ENCODE results near the gene MAP3K7CL.

The MAP3K7CL gene

GRCh38 chr21:29130270-29130969 is at the start of gene MAP3K7CL:
Gene MAP3K7CL (plus strand): TSS chr21:29130644. CDS start chr21:29133345, 2,701 bp downstream.
- no peak for DNase-seq

DNA sequence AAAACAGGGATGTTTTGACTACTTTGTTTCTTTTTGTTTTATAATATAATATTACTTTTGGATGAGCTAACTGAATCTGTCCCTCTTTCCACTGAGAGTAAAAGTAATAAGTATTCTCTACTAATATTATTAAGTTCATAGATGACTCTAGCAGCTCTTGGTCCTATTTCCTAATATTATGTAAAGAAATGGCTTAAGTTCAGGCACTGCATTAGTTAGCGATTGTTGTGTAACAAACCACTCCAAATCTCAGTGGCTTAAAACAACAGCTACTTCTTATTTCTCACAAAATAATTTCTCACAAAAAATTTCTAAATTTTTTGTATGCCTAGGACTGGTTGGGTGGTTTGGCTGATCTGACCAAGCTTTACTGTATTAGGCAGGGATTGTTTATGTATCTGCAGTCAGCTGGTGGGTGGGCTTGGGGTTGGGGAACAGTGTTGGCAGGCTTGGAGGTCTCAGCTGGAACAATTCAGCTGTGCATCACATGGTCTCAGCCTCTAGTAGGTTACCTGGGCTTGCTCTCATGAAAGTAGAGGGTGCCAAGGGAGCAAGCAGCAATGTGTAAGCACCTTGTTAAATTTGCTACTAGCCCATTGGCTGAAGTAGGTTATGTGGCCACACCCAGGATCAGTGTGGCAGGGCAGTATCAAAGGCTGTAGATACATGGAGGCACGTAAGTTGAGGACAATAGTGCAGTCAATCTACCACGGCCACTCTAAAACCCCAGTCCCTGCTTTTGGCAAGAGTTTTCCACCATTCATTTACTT is 48.2 kb upstream of the MAP3K7CL start:
- no peak for DNase-seq

GRCh38 chr21:29083306-29083705 is 47.1 kb upstream of the MAP3K7CL start:
- DNase-seq = no peak

DNA sequence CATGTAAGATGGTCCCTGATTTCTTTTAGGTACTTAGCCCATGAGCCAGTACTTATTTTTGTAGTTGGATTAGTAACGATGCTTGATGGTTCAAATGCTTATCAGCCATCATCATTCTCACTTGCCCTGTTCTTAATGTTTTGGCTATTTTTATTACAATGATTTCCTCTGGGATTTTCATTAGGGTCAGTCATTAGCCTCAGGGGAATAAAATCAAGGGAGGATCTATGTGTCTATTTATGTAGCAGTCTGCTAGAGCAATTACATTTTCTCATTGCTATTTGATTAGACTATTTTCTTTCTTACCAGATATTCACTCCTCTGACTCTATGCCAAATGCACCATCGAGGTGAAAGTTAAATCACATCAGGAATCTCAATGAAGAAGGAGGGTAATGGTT is 46.1 kb upstream of the MAP3K7CL start:
- no peak for DNase-seq

GRCh38 chr21:29085106-29085752 is 45.2 kb upstream of the MAP3K7CL start:
- DNase-seq = no peak

DNA sequence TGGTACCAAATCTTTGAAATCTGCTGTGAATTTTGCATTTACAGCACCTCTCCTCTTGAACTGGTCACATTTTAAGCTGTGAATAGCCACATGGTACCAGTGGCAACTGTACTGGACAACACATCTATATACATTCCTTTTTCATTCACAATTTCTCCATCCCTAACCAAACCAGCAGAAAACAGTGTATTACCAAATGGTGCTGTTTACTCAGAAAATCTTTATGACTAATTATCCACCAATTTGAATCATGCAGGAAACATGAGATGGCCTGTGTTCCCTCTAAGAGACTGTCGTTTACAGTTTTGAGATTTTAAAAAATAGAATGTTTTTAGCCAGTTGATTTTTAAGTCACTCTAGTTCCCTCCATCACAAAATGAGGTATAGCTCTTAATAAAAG is 39.4 kb upstream of the MAP3K7CL start:
- no peak for DNase-seq

DNA sequence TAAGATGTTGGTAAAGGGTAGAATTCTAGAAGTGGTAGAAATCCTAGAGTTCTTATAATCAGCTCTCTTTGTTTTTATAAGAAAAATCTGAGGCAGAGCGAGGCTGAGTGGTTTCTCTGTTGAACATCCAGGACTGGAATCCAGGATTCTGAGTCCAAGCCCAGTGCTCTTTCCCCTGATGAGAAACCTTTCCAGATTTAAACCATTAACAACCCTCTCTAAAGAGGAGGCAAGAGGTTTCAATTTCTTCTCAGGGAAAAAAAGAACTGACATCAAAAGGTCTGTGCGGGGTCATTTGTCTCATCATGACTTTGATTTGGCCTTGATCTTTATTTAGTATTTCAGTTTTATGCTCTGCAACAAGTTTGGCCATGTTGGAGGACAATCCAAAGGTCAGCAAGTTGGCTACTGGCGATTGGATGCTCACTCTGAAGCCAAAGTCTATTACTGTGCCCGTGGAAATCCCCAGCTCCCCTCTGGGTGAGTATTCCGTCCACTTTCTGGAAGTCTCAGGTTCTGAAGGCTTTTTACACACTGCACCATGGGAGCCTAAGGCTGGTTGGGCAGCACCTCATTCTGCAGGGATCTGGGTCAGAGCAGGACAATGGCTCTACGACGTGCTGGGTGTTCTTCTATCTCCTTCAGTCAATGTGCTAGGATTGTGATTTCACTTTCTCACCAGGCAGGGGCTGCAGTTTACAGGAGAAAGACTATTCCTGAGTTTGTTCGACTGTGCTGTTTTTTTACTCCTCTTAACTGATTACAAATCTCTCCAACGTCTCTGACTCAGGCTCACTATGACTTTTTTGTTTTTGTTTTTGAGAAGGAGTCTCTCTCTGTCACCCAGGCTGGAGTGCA is 38.1 kb upstream of the MAP3K7CL start:
- no peak for DNase-seq

GRCh38 chr21:29096218-29097015 is 34.0 kb upstream of the MAP3K7CL start:
- no peak for DNase-seq

DNA sequence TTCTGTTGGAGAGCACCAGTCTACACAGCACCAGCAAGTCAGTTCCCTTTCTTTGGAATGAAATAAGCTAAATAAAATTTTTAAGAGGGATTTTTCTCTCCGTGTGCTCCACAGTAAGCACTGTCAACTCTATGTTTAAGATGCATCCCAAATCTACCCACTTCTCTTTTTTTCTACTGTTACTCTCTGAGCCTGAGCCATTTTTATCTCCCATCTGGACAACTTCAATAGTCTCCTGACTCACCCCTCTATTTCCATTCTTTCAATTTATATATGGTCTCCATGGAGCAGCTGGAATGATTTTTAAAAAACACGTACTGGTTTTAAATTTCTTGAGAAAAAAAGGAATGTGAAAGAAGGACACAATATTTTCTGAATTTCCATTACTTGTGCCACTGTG is 32.3 kb upstream of the MAP3K7CL start:
- DNase-seq = no peak

DNA sequence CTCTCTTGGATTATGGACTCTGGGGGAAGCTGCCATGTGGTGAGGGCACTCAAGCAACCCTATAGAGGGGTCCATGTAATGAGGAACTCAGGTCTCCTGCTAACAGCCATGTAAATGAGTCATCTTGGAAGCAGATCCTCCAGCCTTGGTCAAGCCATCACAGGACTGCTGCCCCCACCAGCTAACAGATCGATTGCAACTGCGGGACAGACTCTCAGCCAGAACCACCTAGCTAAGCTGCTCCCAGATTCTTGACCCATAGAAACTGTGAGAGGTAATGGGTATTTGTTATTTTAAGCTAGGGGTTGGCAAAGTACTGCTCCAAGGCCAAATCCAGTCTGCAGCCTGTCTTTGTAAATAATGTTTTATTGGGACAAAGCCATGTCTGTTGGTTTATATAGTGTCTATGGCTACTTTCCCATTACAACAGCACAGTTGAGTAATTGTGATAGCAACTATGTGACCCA is 27.6 kb upstream of the MAP3K7CL start:
- no peak for DNase-seq

GRCh38 chr21:29104239-29104708 is 26.2 kb upstream of the MAP3K7CL start:
- DNase-seq = no peak

GRCh38 chr21:29105218-29105617 is 25.2 kb upstream of the MAP3K7CL start:
- no peak for DNase-seq

DNA sequence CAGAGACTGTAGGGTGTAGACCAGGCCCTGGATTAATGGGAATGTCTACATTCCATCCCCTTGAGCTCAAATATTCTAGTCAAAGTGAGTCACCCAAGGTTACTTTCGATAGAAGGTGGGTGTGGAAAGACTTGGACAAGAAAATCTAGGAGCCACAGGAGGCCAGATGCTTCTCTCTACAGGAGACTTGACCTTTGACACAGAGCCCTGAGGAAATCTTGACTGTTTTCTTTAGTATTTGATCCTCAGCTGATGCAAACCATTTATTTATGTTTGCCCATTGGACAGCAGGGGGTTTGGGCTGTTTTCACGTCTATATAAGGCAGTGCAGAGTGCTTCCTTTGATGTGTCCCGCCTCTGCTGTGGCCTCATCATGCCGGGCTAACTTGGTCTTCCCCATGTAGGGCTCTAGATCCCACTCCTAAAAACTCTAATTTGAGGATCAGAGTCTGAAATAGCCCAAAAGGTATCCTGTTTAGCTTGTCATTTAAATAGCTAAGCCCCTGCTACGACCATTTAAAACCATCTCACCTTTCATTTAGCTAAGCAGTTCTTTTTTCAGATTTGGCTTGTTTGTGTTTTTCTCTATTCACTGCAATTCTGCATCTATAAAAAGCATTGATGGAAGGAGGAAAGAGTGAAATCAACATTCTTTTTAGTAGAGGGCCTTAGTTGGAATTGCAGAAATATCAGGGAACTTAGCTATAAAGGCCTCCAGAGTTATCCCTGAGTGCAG is 15.5 kb upstream of the MAP3K7CL start:
- no peak for DNase-seq

- no peak for DNase-seq
Measured at GRCh38 chr21:29115899-29116298, 14.5 kb upstream of the MAP3K7CL start.

DNA sequence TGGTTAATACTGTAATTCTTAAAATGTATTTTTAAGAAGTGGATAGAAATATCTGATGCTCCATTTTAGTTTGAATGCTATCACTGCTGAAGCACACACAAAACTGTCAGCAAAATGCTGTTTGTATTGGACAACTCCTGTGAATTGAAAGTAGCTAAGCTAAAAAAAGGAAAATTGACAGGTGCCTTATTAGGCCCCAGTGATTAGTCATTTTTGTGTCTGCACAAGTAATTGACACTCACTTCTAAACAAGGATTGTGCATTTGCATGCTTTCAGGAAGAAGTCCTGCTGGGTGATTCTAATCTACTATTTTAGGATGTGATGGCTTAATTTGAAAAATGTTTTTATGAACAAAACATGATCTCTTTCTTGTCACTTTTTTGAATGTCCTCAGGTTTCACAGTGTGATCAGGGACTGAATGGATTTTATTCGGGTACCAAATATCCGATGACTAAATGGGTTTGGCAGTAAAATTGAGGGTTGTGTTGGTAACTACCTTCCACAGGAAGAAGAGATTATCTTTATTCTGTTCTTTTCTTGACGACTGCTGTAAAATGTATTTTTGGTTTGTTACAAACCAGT is 13.0 kb upstream of the MAP3K7CL start:
- DNase-seq = no peak

- peak; percentile 22 for DNase-seq
Measured at GRCh38 chr21:29121759-29122158, 8.7 kb upstream of the MAP3K7CL start.

DNA sequence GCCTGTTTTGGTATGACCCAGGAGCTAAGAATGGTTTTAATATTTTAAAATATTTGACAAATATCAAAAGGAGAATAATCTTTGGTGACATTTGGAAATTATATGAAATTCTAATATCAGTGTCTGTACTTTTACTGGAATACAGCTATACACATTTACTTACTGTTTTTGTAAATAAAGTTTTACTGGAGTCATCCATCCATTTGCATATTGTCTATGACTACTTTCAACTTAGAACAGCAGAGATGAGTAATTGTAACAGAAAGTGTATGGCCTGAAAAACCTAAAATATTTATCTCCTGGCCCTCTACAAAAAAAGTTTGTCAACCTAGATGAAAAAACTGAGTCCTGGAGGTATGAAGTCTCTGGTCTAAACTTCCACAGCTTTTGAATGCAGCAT is 5.8 kb upstream of the MAP3K7CL start:
- DNase-seq = no peak

DNA sequence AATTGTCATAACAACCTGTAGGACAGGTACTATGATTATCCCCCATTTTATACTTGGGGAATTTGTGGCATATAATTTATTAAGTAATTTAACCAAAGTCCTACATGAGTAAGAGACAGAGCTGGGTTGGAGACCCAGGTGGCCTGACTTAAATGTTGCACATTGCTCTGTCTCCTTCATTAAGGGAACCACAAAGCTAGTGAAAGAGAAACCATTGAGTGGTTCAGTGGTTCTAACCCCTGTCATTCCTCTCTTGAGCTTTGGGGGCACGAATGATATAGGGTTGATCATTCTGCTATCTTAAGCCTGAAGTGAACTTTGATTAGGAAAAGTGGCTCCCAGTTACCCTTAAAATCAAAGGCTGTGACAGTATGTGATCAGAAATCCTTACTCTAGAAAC is 5.3 kb upstream of the MAP3K7CL start:
- DNase-seq = no peak

DNA sequence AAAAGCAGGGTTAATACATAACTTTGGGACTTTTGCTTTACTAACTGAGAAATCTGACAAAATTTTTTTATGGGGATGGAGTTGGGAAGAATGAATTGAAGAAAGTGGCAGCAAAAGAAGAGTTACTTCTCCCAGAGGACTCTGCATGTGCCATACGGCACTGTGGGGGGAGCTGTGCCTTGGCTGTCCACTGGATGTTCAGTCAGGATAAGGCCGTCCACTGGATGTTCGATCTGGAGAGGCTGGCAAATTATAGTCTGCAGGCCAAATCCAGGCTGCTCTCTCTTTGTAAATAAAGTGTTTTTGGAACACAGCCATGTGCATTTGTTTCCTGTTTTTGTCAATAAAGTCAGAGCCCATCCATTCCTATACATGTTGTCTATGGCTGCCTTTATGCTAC is 4.5 kb upstream of the MAP3K7CL start:
- no peak for DNase-seq

GRCh38 chr21:29133241-29133640 is 2.8 kb downstream of the MAP3K7CL start:
- DNase-seq = no peak

DNA sequence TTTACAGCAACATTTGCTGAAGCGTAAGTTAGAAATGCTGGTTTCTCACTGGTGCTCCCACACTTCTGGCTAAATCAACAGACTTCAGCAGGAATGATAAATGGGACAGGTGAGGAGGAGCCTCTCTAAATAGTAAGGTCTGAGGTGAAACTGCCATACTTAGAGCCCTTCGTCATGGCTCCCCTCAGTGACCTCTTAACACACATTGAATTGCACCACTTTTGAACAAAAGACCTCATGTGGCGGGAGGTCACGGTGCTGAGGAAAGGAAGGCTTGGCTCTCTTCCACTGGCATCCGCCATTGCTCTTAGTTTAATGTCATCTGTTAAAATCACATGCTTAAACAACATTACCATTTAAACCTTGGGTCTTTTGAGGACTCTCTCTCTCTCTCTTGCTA is 3.4 kb downstream of the MAP3K7CL start:
- no peak for DNase-seq
